K562 (cell line): ENCODE measurements around the gene ADIPOR2. TPM values are rescaled to one million over a fixed set of nuclear protein-coding genes. Genes with fewer than 3 reads are reported as not detected.

ENCODE experiments used
- ATAC-seq: fragments of 200-7000 bp; cut with Tn5 transposase; 3 replicates; pipeline ENCODE4 v1.9.1; 2020; ENCODE audit warnings: moderate library complexity
- BruUV-seq: library from RNA; stranded (reverse); fragments of 400-500 nt; replicated peaks from 2 replicates; lab custom pipeline; 2021; lab: Mats Ljungman, UMichigan
- CTCF ChIA-PET: fragments of 300-600 bp; formaldehyde crosslinking; extraction: SDS; loops from one replicate; lab custom pipeline; 2021; ENCODE audit warnings: low intra/inter-chr PET ratio; lab: Yijun Ruan, JAX
- POLR2A ChIA-PET: fragments of 300-600, 350-650 bp; sonication (Branson Sonifier 250); formaldehyde crosslinking; extraction: SDS; loops from one replicate; lab custom pipeline; 2021; ENCODE audit warnings: antibody characterized with exemption, inconsistent platforms; lab: Yijun Ruan, JAX
- DNase-seq, 4 experiments: peaks; one replicate each; pipeline versions ENCODE4 v3.0.0 to v3.0.0-alpha.2; 2011 to 2018; ENCODE audit warnings: low spot score in 3 of 4, mixed read lengths in 3 of 4; ENCODE audit errors: extremely low read depth in 1 of 4
- FAIRE-seq: peaks from 2 replicates; lab custom pipeline; 2011; peaks lifted over from hg19 to GRCh38; lab: Jason Lieb, UNC
- H2AFZ ChIP-seq: 2 replicates; pipeline ENCODE4 v1.6.0; 2011; ENCODE audit warnings: low read depth, low read length, control low read depth, inconsistent platforms
- H3K27ac ChIP-seq: fragments of 200-600 bp; 3 replicates; pipeline ENCODE4 v1.8.0; 2011; ENCODE audit warnings: low read depth, mild to moderate bottlenecking, control low read depth, inconsistent platforms, low read length, moderate library complexity, mixed read lengths; ENCODE audit errors: extremely low read depth
- H3K27me3 ChIP-seq, 2 experiments: fragments of 300-600 bp in 1 of 2; 2 replicates in 1 of 2; 3 replicates in 1 of 2; pipeline versions ENCODE4 v1.6.0 to v1.8.0; 2011; ENCODE audit warnings: inconsistent platforms in 2 of 2, low read length in 2 of 2, mild to moderate bottlenecking in 1 of 2, mixed read lengths in 1 of 2, moderate library complexity in 1 of 2; ENCODE audit not compliant: control insufficient read depth in 2 of 2, insufficient read depth in 2 of 2
- H3K36me3 ChIP-seq: fragments of 300-600 bp; 3 replicates; pipeline ENCODE4 v1.8.0; 2011; ENCODE audit warnings: mild to moderate bottlenecking, low read length, inconsistent platforms; ENCODE audit not compliant: control insufficient read depth, insufficient read depth
- H3K4me1 ChIP-seq, 2 experiments: fragments of 200-600 bp in 1 of 2; replicated peaks in 1 of 2; 2 replicates in 1 of 2; 3 replicates in 1 of 2; pipeline versions ENCODE4 v1.5.1 to v1.8.0; 2011; ENCODE audit warnings: inconsistent platforms in 2 of 2, low read length in 2 of 2, mild to moderate bottlenecking in 1 of 2, mixed read lengths in 1 of 2, moderate library complexity in 1 of 2; ENCODE audit not compliant: control insufficient read depth in 2 of 2, insufficient read depth in 2 of 2
- H3K4me2 ChIP-seq: 2 replicates; pipeline ENCODE4 v1.6.1; 2011; ENCODE audit warnings: low read length, control low read depth, inconsistent platforms, mixed read lengths; ENCODE audit not compliant: insufficient read depth
- H3K4me3 ChIP-seq: fragments of 200-600 bp; sonication (generic), shearing (Covaris generic); 2 replicates; pipeline ENCODE4 v1.5.1; 2016; ENCODE audit warnings: control low read depth, inconsistent platforms
- H3K79me2 ChIP-seq: fragments of 200-600 bp; 3 replicates; pipeline ENCODE4 v1.8.0; 2011; ENCODE audit warnings: low read length, inconsistent platforms; ENCODE audit not compliant: control insufficient read depth, insufficient read depth
- H3K9ac ChIP-seq, 2 experiments: 2 replicates each; pipeline versions ENCODE4 v1.6.0 to v1.6.1; 2011; ENCODE audit warnings: low read depth in 2 of 2, low read length in 2 of 2, control low read depth in 1 of 2, inconsistent platforms in 1 of 2, mild to moderate bottlenecking in 1 of 2, mixed read lengths in 1 of 2; ENCODE audit not compliant: insufficient read depth in 1 of 2
- H3K9me1 ChIP-seq: one replicate; pipeline ENCODE4 v1.6.0; 2011; ENCODE audit warnings: inconsistent platforms, mild to moderate bottlenecking, low read length, moderate library complexity; ENCODE audit not compliant: control insufficient read depth, insufficient read depth
- H3K9me3 ChIP-seq: replicated peaks from 2 replicates; pipeline ENCODE4 v1.5.1; 2011; ENCODE audit warnings: low read depth, low read length, inconsistent platforms; ENCODE audit not compliant: control insufficient read depth, insufficient read depth
- H4K20me1 ChIP-seq: replicated peaks from 2 replicates; pipeline ENCODE4 v1.6.1; 2011; ENCODE audit warnings: low read length, inconsistent platforms, mixed read lengths; ENCODE audit not compliant: control insufficient read depth, insufficient read depth
- IRF1 ChIP-seq: sonication (generic); formaldehyde crosslinking; IDR thresholded peaks from 2 replicates; pipeline ENCODE4 v1.8.0; 2022; ENCODE audit warnings: missing genetic modification reagents, mild to moderate bottlenecking, borderline replicate concordance
- IRF9 ChIP-seq: fragments of 450-650 bp; IDR thresholded peaks from 2 replicates; pipeline ENCODE4 v1.6.1; 2016; ENCODE audit warnings: missing biosample characterization, missing genetic modification characterization
- LEF1 ChIP-seq: fragments of 450-650 bp; IDR thresholded peaks from 2 replicates; pipeline ENCODE4 v1.6.1; 2016; ENCODE audit warnings: mild to moderate bottlenecking
- MNT ChIP-seq, 2 experiments: fragments of 450-650 bp; conservative IDR thresholded peaks; 2 replicates each; pipeline ENCODE4 v1.6.1; 2017; ENCODE audit warnings: mild to moderate bottlenecking in 2 of 2, moderate library complexity in 2 of 2
- POU5F1 ChIP-seq: fragments of 150-350 bp; IDR thresholded peaks from 2 replicates; pipeline ENCODE4 v1.6.1; 2014; ENCODE audit warnings: borderline replicate concordance, low read length, low read depth, mild to moderate bottlenecking; ENCODE audit not compliant: partially characterized antibody
- RBM15 ChIP-seq: fragments of 200-400 bp; formaldehyde crosslinking; IDR thresholded peaks from 2 replicates; pipeline ENCODE4 v1.6.1; 2018; ENCODE audit warnings: mild to moderate bottlenecking, low read length, moderate library complexity; ENCODE audit not compliant: insufficient read depth
- RBM39 ChIP-seq: fragments of 200-400 bp; formaldehyde crosslinking; optimal IDR thresholded peaks from 2 replicates; pipeline ENCODE3; 2018; ENCODE audit warnings: low read depth, low read length
- RCOR1 ChIP-seq, 2 experiments: IDR thresholded peaks; 2 replicates each; pipeline ENCODE4 v1.6.1; 2012; ENCODE audit warnings: low read depth in 2 of 2, low read length in 2 of 2, borderline replicate concordance in 1 of 2, improper control_type of control experiment in 1 of 2
- SIN3A ChIP-seq, 2 experiments: fragments of 150-350 bp in 1 of 2; IDR thresholded peaks; 2 replicates each; pipeline ENCODE4 v1.6.1; 2011 to 2016; ENCODE audit warnings: borderline replicate concordance in 2 of 2, low read depth in 2 of 2, low read length in 2 of 2, mild to moderate bottlenecking in 2 of 2, moderate library complexity in 2 of 2; ENCODE audit not compliant: control insufficient read depth in 1 of 2
- SOX6 ChIP-seq: fragments of 450-650 bp; IDR thresholded peaks from 2 replicates; pipeline ENCODE4 v1.6.1; 2014; ENCODE audit warnings: mild to moderate bottlenecking
- ZNF347 ChIP-seq: fragments of 450-650 bp; formaldehyde crosslinking; IDR thresholded peaks from 2 replicates; pipeline ENCODE4 v1.4.0; 2020; ENCODE audit warnings: low read depth, mild to moderate bottlenecking, moderate library complexity
- ZNF408 ChIP-seq: fragments of 250-450 bp; sonication (Bioruptor Pico); IDR thresholded peaks from 2 replicates; pipeline ENCODE4 v1.4.0; 2020; ENCODE audit warnings: low read depth, mild to moderate bottlenecking, moderate library complexity
- ZNF592 ChIP-seq: fragments of 450-650 bp; IDR thresholded peaks from 2 replicates; pipeline ENCODE4 v1.6.1; 2017; ENCODE audit warnings: antibody characterized with exemption, mild to moderate bottlenecking
- ZNF668 ChIP-seq: fragments of 250-450 bp; sonication (Bioruptor Pico); IDR thresholded peaks from 2 replicates; pipeline ENCODE4 v1.8.0; 2022; ENCODE audit warnings: mild to moderate bottlenecking, inconsistent platforms
- ZNF76 ChIP-seq: fragments of 250-450 bp; sonication (Bioruptor Pico); IDR thresholded peaks from 2 replicates; pipeline ENCODE4 v1.4.0; 2020; ENCODE audit warnings: mild to moderate bottlenecking, moderate library complexity, borderline replicate concordance
- WGBS: fragments of 100-300 bp; shearing (Covaris generic); methylation state at CpG from one replicate; pipeline ENCODE4 v1.1.6; 2016; ENCODE audit warnings: low coverage, mixed read lengths; ENCODE audit not compliant: insufficient coverage; ENCODE audit errors: missing lambda C conversion rate; 5-methylcytosine and 5-hydroxymethylcytosine counted together
- in situ Hi-C: fragments of 300-500 bp; cut with MboI; formaldehyde crosslinking; loops from 4 replicates; pipeline ENCODE4 v1.15.0; 2018; ENCODE audit warnings: inconsistent platforms, mixed read lengths
- intact Hi-C: fragments of 100-400 bp; cut with micrococcal nuclease; formaldehyde crosslinking; loops from 2 replicates; pipeline ENCODE4 v1.14.2; 2022
- polyA plus RNA-seq, 8 experiments: library from polyadenylated mRNA; depleted of rRNA in 4 of 8; stranded (reverse) in 5 of 8; unstranded in 3 of 8; fragments of >200 nt; fragmentation: Nextera tagmentation in 2 of 8; fragmentation: Illumina TruSeq in 1 of 8; extraction: Ambion mirVana in 2 of 8; extraction: Trizol in 1 of 8; gene quantifications; 2 replicates each; pipeline versions ENCODE4 v1.2.1 to v1.2.3, GENCODE V29; 2011 to 2014; ENCODE audit warnings: inconsistent platforms in 1 of 8, missing spikeins in 1 of 8
- total RNA-seq, 7 experiments: library from RNA; depleted of rRNA in 6 of 7; stranded (reverse); fragments of >200 nt in 6 of 7; fragmentation: Illumina TruSeq in 2 of 7; extraction: Trizol in 2 of 7; gene quantifications; 2 replicates each; pipeline versions ENCODE4 v1.2.1 to v1.2.3, GENCODE V29; 2011 to 2021; ENCODE audit warnings: low replicate concordance in 1 of 7

The ADIPOR2 gene
- total and polyA plus RNA-seq, 9 of the 15 experiments (the other 6 are each of a cell fraction or from before 2014, with no cell fraction given), result 10.9 to 63.5 (median 46.0) TPM

- peaks cover 0 to 6% of the 10 kb centered on the region in 2 experiments; a peak in 3 of 5 replicates for H3K4me1 ChIP-seq
- no peak overlapping the region for H3K4me2 ChIP-seq
- no peaks in the 10 kb centered on the region for H3K36me3 ChIP-seq
- CTCF ChIA-PET, result no interaction called here
- H2AFZ ChIP-seq, result no peak overlapping the region
- DNase-seq (no peak), FAIRE-seq (no peak), ATAC-seq (no peak)
- WGBS, result 0% methylated on average over 6 of the region's 6 CpGs
- intact Hi-C loops (loop anchor here (10.0 kb wide), 1 partner anchor 95 kb away; the partner anchor contains the start of gene CACNA2D4), in situ Hi-C loops (no loop called here)
- BruUV-seq, result no TSS peak
- POLR2A ChIA-PET, result no interaction called here
- no peaks in the 10 kb centered on the region for H3K9me1 ChIP-seq
- peaks cover 6% of the 10 kb centered on the region; the same call in 1 of the 2 replicates for H4K20me1 ChIP-seq
- H3K9ac ChIP-seq, result no peak overlapping the region
- H3K4me3 ChIP-seq, result no peak overlapping the region
- peaks cover 33 to 83% of the 10 kb centered on the region in 2 experiments; a peak in 4 of 5 replicates for H3K27me3 ChIP-seq
- H3K79me2 ChIP-seq, result no peaks in the 10 kb centered on the region
- H3K9me3 ChIP-seq, result no peaks in the 10 kb centered on the region
- no peak overlapping the region for H3K27ac ChIP-seq
- TF ChIP-seq IRF1 (CRISPR knock-in tag) (no peak), POU5F1 (no peak), LEF1 (no peak), SIN3A (IDR thresholded peaks at IDR 0.05; ENCODE audit: borderline replicate concordance in 2 of 2, control insufficient read depth in 1 of 2, low read depth in 2 of 2, low read length in 2 of 2) (no peak), ZNF408 (no peak), RBM15 (no peak), SOX6 (no peak), ZNF592 (no peak), RCOR1 (IDR thresholded peaks at IDR 0.05; ENCODE audit: borderline replicate concordance in 1 of 2, low read depth in 2 of 2, low read length in 2 of 2) (no peak), MNT (conservative IDR thresholded peaks at IDR 0.05) (no peak), ZNF668 (CRISPR knock-in tag) (no peak), ZNF76 (CRISPR knock-in tag) (no peak), IRF9 (no peak), ZNF347 (CRISPR knock-in tag) (no peak), RBM39 (no peak)
Measured at GRCh38 chr12:1819571-1819970, 128.7 kb downstream of the ADIPOR2 start.
